ENCODE results near the gene PXN.

Gene PXN

GRCh38 chr12:120222288-120222832, 43.2 kb downstream of the PXN start:
- H3K27ac ChIP-seq (ENCODE audit: extremely low read depth, low read depth, low read length) = no peak overlapping the region
- H3K4me3 ChIP-seq (ENCODE audit: low read depth, low read length) = no peak overlapping the region
- no peaks in the 10 kb centered on the region for H3K9me3 ChIP-seq (ENCODE audit: control insufficient read depth, insufficient read depth, low read depth, low read length)
- ChIA-PET POLR2A (interaction anchor here (0.6 to 1.4 kb wide), 3 partner anchors 19 to 69 kb away, joined by 3 to 7 read pairs (median 5); partner anchors contain the start of genes RNU4-2 and RPLP0), CTCF (interaction anchor here (0.7 to 14.3 kb wide), 2 partner anchors 9 to 39 kb away, joined by 5 to 581 read pairs; partner anchors contain the start of gene PXN)
- H3K36me3 ChIP-seq (ENCODE audit: control insufficient read depth in 2 of 2, insufficient read depth in 1 of 2, low read length in 2 of 2) = peaks cover 0 to 61% of the 10 kb centered on the region in 2 experiments; a peak in 2 of 3 replicates
- TF ChIP-seq HOXD13 (CRISPR knock-in tag; IDR thresholded peaks at IDR 0.05; ENCODE audit: borderline replicate concordance) (no peak), ZBTB10 (tag by site-specific recombination; IDR thresholded peaks at IDR 0.05) (no peak), ZNF561 (tag by site-specific recombination; IDR thresholded peaks at IDR 0.05; ENCODE audit: borderline replicate concordance) (no peak), ZNF571 (tag by site-specific recombination; IDR thresholded peaks at IDR 0.05) (no peak), ZNF560 (tag by site-specific recombination; IDR thresholded peaks at IDR 0.05; ENCODE audit: borderline replicate concordance) (no peak), ZBTB49 (tag by site-specific recombination; IDR thresholded peaks at IDR 0.05; ENCODE audit: low read depth) (no peak), ZNF148 (tag by site-specific recombination; IDR thresholded peaks at IDR 0.05; ENCODE audit: borderline replicate concordance) (no peak), YY1 (tag by site-specific recombination; IDR thresholded peaks at IDR 0.05) (no peak), SP2 (tag by site-specific recombination; IDR thresholded peaks at IDR 0.05) (no peak), ZNF785 (tag by site-specific recombination; IDR thresholded peaks at IDR 0.05) (no peak), ZNF302 (tag by site-specific recombination; IDR thresholded peaks at IDR 0.05; ENCODE audit: low read depth) (no peak), ZNF394 (tag by site-specific recombination; IDR thresholded peaks at IDR 0.05; ENCODE audit: borderline replicate concordance) (no peak)
- peaks cover 6% of the 10 kb centered on the region for H3K4me1 ChIP-seq (ENCODE audit: control insufficient read depth, insufficient read depth, low read length)

GRCh38 chr12:120221576-120221900, 44.0 kb downstream of the PXN start:
- CTCF ChIA-PET = interaction anchor here (0.7 to 14.3 kb wide), 2 partner anchors 10 to 40 kb away, joined by 5 to 581 read pairs; partner anchors contain the start of gene PXN
- POLR2A ChIA-PET = interaction anchor here (1.2 to 1.4 kb wide), 3 partner anchors 18 to 70 kb away, joined by 4 to 7 read pairs (median 5); partner anchors contain the start of genes RNU4-2 and RPLP0
- Histone ChIP-seq H3K9me3 (ENCODE audit: control insufficient read depth, insufficient read depth, low read depth, low read length) (no peaks in the 10 kb centered on the region), H3K4me1 (ENCODE audit: control insufficient read depth, insufficient read depth, low read length) (peaks cover 6% of the 10 kb centered on the region), H3K27ac (ENCODE audit: extremely low read depth, low read depth, low read length) (no peak overlapping the region), H3K4me3 (ENCODE audit: low read depth, low read length) (no peak overlapping the region), H3K36me3 (ENCODE audit: control insufficient read depth in 2 of 2, insufficient read depth in 1 of 2, low read length in 2 of 2) (peaks cover 0 to 58% of the 10 kb centered on the region in 2 experiments; a peak in 2 of 3 replicates)
- TF ChIP-seq ZNF24 (tag by site-specific recombination; IDR thresholded peaks at IDR 0.05) = no peak
- TF ChIP-seq KLF8 (tag by site-specific recombination; IDR thresholded peaks at IDR 0.05) = no peak
- TF ChIP-seq ZNF555 (tag by site-specific recombination; conservative IDR thresholded peaks at IDR 0.05) = no peak
- TF ChIP-seq SP7 (tag by site-specific recombination; IDR thresholded peaks at IDR 0.05) = no peak
- no peak for TF ChIP-seq ZNF133 (tag by site-specific recombination; IDR thresholded peaks at IDR 0.05)
- TF ChIP-seq OVOL3 (tag by site-specific recombination; IDR thresholded peaks at IDR 0.05) = no peak
- no peak for TF ChIP-seq ZNF146 (tag by site-specific recombination; IDR thresholded peaks at IDR 0.05)
- no peak for TF ChIP-seq ZNF571 (tag by site-specific recombination; IDR thresholded peaks at IDR 0.05)
- TF ChIP-seq ZBTB1 (tag by site-specific recombination; IDR thresholded peaks at IDR 0.05) = no peak
- no peak for TF ChIP-seq ZNF121 (tag by site-specific recombination; IDR thresholded peaks at IDR 0.05)
- no peak for TF ChIP-seq ZNF26 (tag by site-specific recombination; IDR thresholded peaks at IDR 0.05)
- TF ChIP-seq ZNF148 (tag by site-specific recombination; IDR thresholded peaks at IDR 0.05; ENCODE audit: borderline replicate concordance) = no peak
- no peak for TF ChIP-seq ZNF202 (tag by site-specific recombination; IDR thresholded peaks at IDR 0.05; ENCODE audit: borderline replicate concordance)

Data from HEK293 (cell line).